ENCODE measurements around the gene GSG1L. TPM values are rescaled to one million over a fixed set of nuclear protein-coding genes. Genes with fewer than 3 reads are reported as not detected.
A peak's percentile ranks its signal among the peaks of the same experiment; 100 is the strongest.

The GSG1L gene
- total and polyA plus RNA-seq, 4 donors: 0.14 to 1.3 (median 0.24) TPM

- 44 to 69% methylated on average over 5 of the region's 5 CpGs for WGBS, 2 donors
- DNase-seq: no peak
- peaks cover 41 to 54% (median 48%) of the 10 kb centered on the region in 4 donors for H3K36me3 ChIP-seq (ENCODE audit: control insufficient read depth in 4 of 4, insufficient read depth in 4 of 4, low read length in 4 of 4)
- H3K9me3 ChIP-seq (ENCODE audit: control insufficient read depth in 4 of 4, insufficient read depth in 3 of 4, low read length in 3 of 4): no peaks in the 10 kb centered on the region
- H3K4me3 ChIP-seq: no peak overlapping the region
- H3K4me1 ChIP-seq (ENCODE audit: control insufficient read depth in 5 of 5, insufficient read depth in 5 of 5, low read length in 5 of 5): no peaks in the 10 kb centered on the region
- no peaks in the 10 kb centered on the region for H3K27me3 ChIP-seq (ENCODE audit: control insufficient read depth in 3 of 3, insufficient read depth in 3 of 3, low read length in 2 of 3)
- no peak overlapping the region for H3K27ac ChIP-seq (ENCODE audit: low read depth in 1 of 2, low read length in 1 of 2)
- ATAC-seq (ENCODE audit: insufficient read depth, low FRiP score): no peak
- no peak for TF ChIP-seq CTCF (IDR thresholded peaks at IDR 0.05; ENCODE audit: control extremely low read depth, extremely low read depth)
- no peak overlapping the region for H3K9ac ChIP-seq (ENCODE audit: insufficient read depth in 1 of 2, low read length in 2 of 2)
Observed at GRCh38 chr16:28110479-28110878, 47.0 kb upstream of the GSG1L start.

- 35 to 60% methylated on average over 3 of the region's 3 CpGs for WGBS, 2 donors
- Histone ChIP-seq H3K27me3 (ENCODE audit: control insufficient read depth in 3 of 3, insufficient read depth in 3 of 3, low read length in 2 of 3) (no peaks in the 10 kb centered on the region), H3K36me3 (ENCODE audit: control insufficient read depth in 4 of 4, insufficient read depth in 4 of 4, low read length in 4 of 4) (peaks cover 43 to 55% (median 49%) of the 10 kb centered on the region in 4 donors), H3K27ac (ENCODE audit: low read depth in 1 of 2, low read length in 1 of 2) (peak overlapping the region in 1 of 2 donors; percentile 15), H3K9me3 (ENCODE audit: control insufficient read depth in 4 of 4, insufficient read depth in 3 of 4, low read length in 3 of 4) (no peaks in the 10 kb centered on the region), H3K4me1 (ENCODE audit: control insufficient read depth in 5 of 5, insufficient read depth in 5 of 5, low read length in 5 of 5) (no peaks in the 10 kb centered on the region), H3K4me3 (no peak overlapping the region), H3K9ac (ENCODE audit: insufficient read depth in 1 of 2, low read length in 2 of 2) (no peak overlapping the region)
- no peak for TF ChIP-seq CTCF (IDR thresholded peaks at IDR 0.05; ENCODE audit: control extremely low read depth, extremely low read depth)
- ATAC-seq (ENCODE audit: insufficient read depth, low FRiP score) (no peak), DNase-seq (no peak)
Observed at GRCh38 chr16:28110074-28110473, 46.6 kb upstream of the GSG1L start.

DNA sequence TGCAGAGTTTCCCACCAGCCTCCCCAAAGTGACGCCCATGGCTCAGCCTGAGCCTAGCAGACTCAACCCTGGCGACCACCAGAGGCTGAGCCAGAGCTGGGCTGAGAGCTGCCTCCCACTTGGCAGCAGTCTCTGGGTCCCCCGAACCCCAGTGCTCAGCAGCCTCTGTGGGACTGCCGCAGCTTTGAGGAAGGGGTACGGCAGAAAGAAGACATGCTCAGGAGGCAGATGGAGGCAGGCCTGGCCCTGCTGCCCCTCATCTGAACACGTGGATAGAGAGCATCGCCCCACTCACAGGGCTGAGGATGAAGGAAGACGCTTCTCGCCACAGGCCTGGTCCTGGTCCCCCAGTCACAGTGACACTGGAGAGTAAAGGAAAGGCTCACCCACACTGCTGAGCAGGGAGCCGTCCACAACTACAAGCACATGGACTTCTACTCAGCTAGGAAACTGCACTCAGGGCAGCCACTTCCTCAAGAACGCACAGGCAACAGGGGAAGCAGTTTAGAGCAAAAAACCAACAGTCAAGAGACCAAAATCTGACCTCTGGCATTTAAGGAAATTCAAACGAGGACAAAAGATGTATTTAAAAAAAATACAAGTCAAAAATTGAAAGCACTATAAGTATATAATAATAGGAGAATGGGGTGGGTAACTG is 45.2 kb upstream of the GSG1L start:
- H3K36me3 ChIP-seq (ENCODE audit: control insufficient read depth in 4 of 4, insufficient read depth in 4 of 4, low read length in 4 of 4): peaks cover 46 to 67% (median 56%) of the 10 kb centered on the region in 4 donors
- no peak for ATAC-seq (ENCODE audit: insufficient read depth, low FRiP score)

More for the DNA sequence above, 45.2 kb upstream of the GSG1L start:
- Histone ChIP-seq H3K9ac (ENCODE audit: insufficient read depth in 1 of 2, low read length in 2 of 2) (no peak overlapping the region), H3K27ac (ENCODE audit: low read depth in 1 of 2, low read length in 1 of 2) (no peak overlapping the region), H3K4me3 (no peak overlapping the region), H3K27me3 (ENCODE audit: control insufficient read depth in 3 of 3, insufficient read depth in 3 of 3, low read length in 2 of 3) (no peaks in the 10 kb centered on the region), H3K9me3 (ENCODE audit: control insufficient read depth in 4 of 4, insufficient read depth in 3 of 4, low read length in 3 of 4) (no peaks in the 10 kb centered on the region), H3K4me1 (ENCODE audit: control insufficient read depth in 5 of 5, insufficient read depth in 5 of 5, low read length in 5 of 5) (no peaks in the 10 kb centered on the region)
- TF ChIP-seq CTCF (IDR thresholded peaks at IDR 0.05; ENCODE audit: control extremely low read depth, extremely low read depth): no peak
- WGBS, 2 donors: 68 to 72% methylated on average over 12 of the region's 12 CpGs
- DNase-seq: no peak
